Panc1 (cell line): Measurements from ENCODE around the gene ABCC1. TPM values are rescaled to one million over a fixed set of nuclear protein-coding genes. Genes with fewer than 3 reads are reported as not detected.

Experiments used
- ATAC-seq: fragments of 200-7000 bp; cut with Tn5 transposase; 2 replicates; pipeline ENCODE4 v1.9.1; 2020; ENCODE audit warnings: mild to moderate bottlenecking, moderate library complexity
- BruUV-seq: library from RNA; stranded (reverse); fragments of 400-500 nt; replicated peaks from 2 replicates; lab custom pipeline; 2021; lab: Mats Ljungman, UMichigan
- CTCF ChIA-PET: fragments of 300-600 bp; sonication (Branson Sonifier 250); formaldehyde crosslinking; loops from one replicate; lab custom pipeline; 2022; ENCODE audit warnings: antibody characterized with exemption; lab: Charles Lee
- POLR2A ChIA-PET: fragments of 300-600 bp; sonication (Branson Sonifier 250); formaldehyde crosslinking; loops from one replicate; lab custom pipeline; 2022; ENCODE audit warnings: antibody characterized with exemption; lab: Charles Lee
- DNase-seq: peaks from one replicate; pipeline ENCODE4 v3.0.0-alpha.2; 2010; ENCODE audit warnings: low read depth, low spot score
- H3K27ac ChIP-seq: 2 replicates; pipeline ENCODE4 v1.5.1; 2011; ENCODE audit warnings: mild to moderate bottlenecking, low read length, inconsistent platforms
- H3K27me3 ChIP-seq: fragments of 200-500 bp; sonication (Bioruptor generic); 2 replicates; pipeline ENCODE4 v1.6.0; 2014; ENCODE audit warnings: low read length, inconsistent platforms; ENCODE audit not compliant: control insufficient read depth, insufficient read depth
- H3K36me3 ChIP-seq: fragments of 200-500 bp; sonication (Bioruptor generic); 2 replicates; pipeline ENCODE4 v1.5.1; 2014; ENCODE audit warnings: inconsistent platforms, mild to moderate bottlenecking, low read length, moderate library complexity; ENCODE audit not compliant: control insufficient read depth, insufficient read depth
- H3K4me1 ChIP-seq: 2 replicates; pipeline ENCODE4 v1.5.1; 2011; ENCODE audit warnings: inconsistent platforms, mild to moderate bottlenecking, low read length, moderate library complexity; ENCODE audit not compliant: control insufficient read depth, insufficient read depth
- H3K4me3 ChIP-seq, 2 experiments: 2 replicates each; pipeline ENCODE4 v1.5.1; 2011 to 2012; ENCODE audit warnings: low read depth in 2 of 2, low read length in 2 of 2, mild to moderate bottlenecking in 2 of 2, inconsistent platforms in 1 of 2, moderate library complexity in 1 of 2
- H3K9me3 ChIP-seq: fragments of 200-500 bp; sonication (Bioruptor generic); 2 replicates; pipeline ENCODE4 v1.5.1; 2014; ENCODE audit warnings: low read depth, mild to moderate bottlenecking, inconsistent platforms, low read length, moderate library complexity; ENCODE audit not compliant: control insufficient read depth, insufficient read depth
- CTCF ChIP-seq: fragments of 450-650 bp; IDR thresholded peaks from 2 replicates; pipeline ENCODE4 v1.5.1; 2017; ENCODE audit warnings: mild to moderate bottlenecking
- POLR2AphosphoS5 ChIP-seq: IDR thresholded peaks from 2 replicates; pipeline ENCODE4 v1.6.1; 2012; ENCODE audit warnings: mild to moderate bottlenecking, low read depth, low read length, moderate library complexity
- SIN3A ChIP-seq: IDR thresholded peaks from 2 replicates; pipeline ENCODE4 v1.6.1; 2012; ENCODE audit warnings: low read depth, mild to moderate bottlenecking, low read length, moderate library complexity, borderline replicate concordance; ENCODE audit not compliant: insufficient read depth
- TCF7L2 ChIP-seq: IDR thresholded peaks from 2 replicates; pipeline ENCODE4 v1.6.1; 2011; ENCODE audit warnings: mild to moderate bottlenecking, low read depth, low read length, inconsistent platforms
- in situ Hi-C: cut with HindIII; loops from 2 replicates; pipeline ENCODE4 v1.10.0; 2016; ENCODE audit warnings: low sequenced_read_pairs, low pct_unique_long_range_greater_than_20kb
- intact Hi-C: fragments of 100-400 bp; cut with micrococcal nuclease; formaldehyde crosslinking; loops from one replicate; pipeline ENCODE4 v1.10.0; 2022; ENCODE audit not compliant: unreplicated experiment
- total RNA-seq: library from RNA; stranded (reverse); gene quantifications from one replicate; pipeline ENCODE4 v1.2.1, GENCODE V29; 2021; ENCODE audit not compliant: unreplicated experiment
- TF ChIP-seq, protein P1 (sequence below), 2 experiments: IDR thresholded peaks; 2 replicates each; pipeline ENCODE4 v1.6.1; 2011 to 2012; ENCODE audit warnings: low read depth in 2 of 2, control low read depth in 1 of 2, low read length in 1 of 2, mild to moderate bottlenecking in 1 of 2, moderate library complexity in 1 of 2; ENCODE audit not compliant: insufficient read depth in 1 of 2

ABCC1 gene
- total RNA-seq, 1 experiment from 2014 or later, result 296 TPM

GRCh38 chr16:15993946-15994665 is 44.7 kb downstream of the ABCC1 start:
- ChIA-PET POLR2A (no interaction called here), CTCF (no interaction called here)
- Histone ChIP-seq H3K4me3 (no peak overlapping the region), H3K27ac (peak overlapping the region; percentile 99), H3K27me3 (no peaks in the 10 kb centered on the region), H3K9me3 (no peaks in the 10 kb centered on the region), H3K36me3 (no peaks in the 10 kb centered on the region; the same call in 1 of the 2 replicates), H3K4me1 (peaks cover 96% of the 10 kb centered on the region)
- DNase-seq (no peak), ATAC-seq (no peak)
- BruUV-seq, result no TSS peak
- no peak; the same call in 1 of the 2 replicates for TF ChIP-seq POLR2AphosphoS5
- no peak for TF ChIP-seq TCF7L2
- TF ChIP-seq CTCF, result no peak
- no peak for TF ChIP-seq SIN3A
- TF ChIP-seq, protein P1, sequence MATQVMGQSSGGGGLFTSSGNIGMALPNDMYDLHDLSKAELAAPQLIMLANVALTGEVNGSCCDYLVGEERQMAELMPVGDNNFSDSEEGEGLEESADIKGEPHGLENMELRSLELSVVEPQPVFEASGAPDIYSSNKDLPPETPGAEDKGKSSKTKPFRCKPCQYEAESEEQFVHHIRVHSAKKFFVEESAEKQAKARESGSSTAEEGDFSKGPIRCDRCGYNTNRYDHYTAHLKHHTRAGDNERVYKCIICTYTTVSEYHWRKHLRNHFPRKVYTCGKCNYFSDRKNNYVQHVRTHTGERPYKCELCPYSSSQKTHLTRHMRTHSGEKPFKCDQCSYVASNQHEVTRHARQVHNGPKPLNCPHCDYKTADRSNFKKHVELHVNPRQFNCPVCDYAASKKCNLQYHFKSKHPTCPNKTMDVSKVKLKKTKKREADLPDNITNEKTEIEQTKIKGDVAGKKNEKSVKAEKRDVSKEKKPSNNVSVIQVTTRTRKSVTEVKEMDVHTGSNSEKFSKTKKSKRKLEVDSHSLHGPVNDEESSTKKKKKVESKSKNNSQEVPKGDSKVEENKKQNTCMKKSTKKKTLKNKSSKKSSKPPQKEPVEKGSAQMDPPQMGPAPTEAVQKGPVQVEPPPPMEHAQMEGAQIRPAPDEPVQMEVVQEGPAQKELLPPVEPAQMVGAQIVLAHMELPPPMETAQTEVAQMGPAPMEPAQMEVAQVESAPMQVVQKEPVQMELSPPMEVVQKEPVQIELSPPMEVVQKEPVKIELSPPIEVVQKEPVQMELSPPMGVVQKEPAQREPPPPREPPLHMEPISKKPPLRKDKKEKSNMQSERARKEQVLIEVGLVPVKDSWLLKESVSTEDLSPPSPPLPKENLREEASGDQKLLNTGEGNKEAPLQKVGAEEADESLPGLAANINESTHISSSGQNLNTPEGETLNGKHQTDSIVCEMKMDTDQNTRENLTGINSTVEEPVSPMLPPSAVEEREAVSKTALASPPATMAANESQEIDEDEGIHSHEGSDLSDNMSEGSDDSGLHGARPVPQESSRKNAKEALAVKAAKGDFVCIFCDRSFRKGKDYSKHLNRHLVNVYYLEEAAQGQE (IDR thresholded peaks at IDR 0.05; ENCODE audit: insufficient read depth in 1 of 2, low read depth in 2 of 2, low read length in 1 of 2), result no peak
- intact Hi-C loops (loop anchor here (5.0 to 10.0 kb wide), 2 partner anchors 42 to 119 kb away; no protein-coding TSS in a partner anchor), in situ Hi-C loops (no loop called here)

DNA sequence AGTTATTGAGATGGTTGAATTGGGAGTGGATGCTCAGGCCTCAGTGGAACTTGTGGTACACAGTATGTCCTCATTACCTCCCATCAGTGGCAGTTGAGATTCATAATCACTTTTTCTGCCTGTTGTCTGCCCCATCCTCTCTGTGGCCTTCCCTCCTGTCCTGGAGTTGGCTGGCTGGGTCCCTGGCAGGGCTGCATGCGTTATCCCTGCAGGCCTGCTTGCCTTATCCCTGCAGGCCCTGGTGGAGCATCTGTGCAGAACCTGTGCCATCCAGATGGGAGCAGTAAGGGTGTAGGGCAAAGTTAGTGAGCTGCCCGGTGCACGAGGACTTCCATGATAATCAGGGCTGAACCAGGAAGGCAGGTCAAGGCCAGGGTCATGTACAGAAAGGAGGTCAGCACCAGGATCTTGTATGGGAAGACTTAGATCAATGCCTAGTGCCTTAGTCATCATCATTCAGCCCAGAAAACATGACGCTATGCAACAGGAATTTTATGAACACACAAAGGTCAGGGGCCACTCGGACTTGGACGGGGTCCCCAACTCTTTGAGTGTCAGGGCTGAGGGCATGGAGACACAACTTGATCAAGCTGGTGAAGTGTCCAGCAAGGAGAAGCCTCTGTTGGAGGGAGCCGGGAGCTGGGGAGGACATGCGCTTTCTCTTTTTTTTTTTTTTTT is 47.2 kb downstream of the ABCC1 start:
- POLR2A ChIA-PET, result no interaction called here
- Histone ChIP-seq H3K27ac (peak overlapping the region; percentile 99), H3K9me3 (no peaks in the 10 kb centered on the region), H3K4me1 (peaks cover 89% of the 10 kb centered on the region), H3K27me3 (no peaks in the 10 kb centered on the region), H3K4me3 (peak overlapping the region in 1 of 2 experiments; percentile 21; a peak in 2 of 4 replicates), H3K36me3 (no peaks in the 10 kb centered on the region; the same call in 1 of the 2 replicates)
- in situ Hi-C loops, result no loop called here
- intact Hi-C loops, result loop anchor here (10.0 kb wide), 1 partner anchor 122 kb away; no protein-coding TSS in a partner anchor
- TF ChIP-seq POLR2AphosphoS5, result peak; percentile 89
- no peak for TF ChIP-seq SIN3A
- TF ChIP-seq, protein P1 (IDR thresholded peaks at IDR 0.05; ENCODE audit: insufficient read depth in 1 of 2, low read depth in 2 of 2, low read length in 1 of 2), result no peak
- TF ChIP-seq TCF7L2, result peak; percentile 81; the same call in 1 of the 2 replicates
- TF ChIP-seq CTCF, result no peak
- BruUV-seq, result no TSS peak
- CTCF ChIA-PET, result interaction anchor here (0.6 to 0.9 kb wide), 3 partner anchors 30 to 46 kb away, joined by 4 to 9 read pairs (median 4); no protein-coding TSS in a partner anchor
- DNase-seq, result peak; percentile 99
- ATAC-seq, result peak; percentile 87
